Breast epithelium (tissue), 3 donors: ENCODE measurements around the gene PRPF19.

Experiments
- POLR2A ChIP-seq: fragments of 450-650 bp; IDR thresholded peaks from one replicate; pipeline ENCODE4 v1.6.1; 2016; ENCODE audit warnings: antibody characterized with exemption, mild to moderate bottlenecking, moderate library complexity
- TF ChIP-seq, protein P1 (sequence below), 3 donors: fragments of 450-650 bp; IDR thresholded peaks; one replicate each; pipeline ENCODE4 v1.5.1; 2016 to 2017; ENCODE audit warnings: antibody characterized with exemption in 3 of 3, mild to moderate bottlenecking in 3 of 3, moderate library complexity in 3 of 3

DNA sequence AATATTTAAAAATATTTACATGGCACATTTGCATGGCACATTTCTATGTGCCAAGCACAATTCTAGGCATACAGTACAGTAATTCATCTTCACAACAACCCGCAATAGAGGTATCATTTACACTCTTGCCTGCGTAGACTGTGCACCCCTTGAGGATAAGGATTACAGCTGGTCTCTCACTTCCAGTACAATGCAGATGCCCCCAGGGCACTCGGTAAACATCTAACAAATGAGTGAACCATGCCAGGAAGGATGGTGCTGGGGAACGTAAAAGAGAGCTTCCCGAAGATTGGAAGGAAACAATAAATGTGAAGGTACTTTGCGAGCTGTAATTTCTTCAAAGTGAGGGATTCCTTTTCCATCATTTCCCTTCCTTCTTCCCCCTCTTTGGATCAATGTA lies 1.3 kb downstream of the PRPF19 start:
- TF ChIP-seq, protein P1, sequence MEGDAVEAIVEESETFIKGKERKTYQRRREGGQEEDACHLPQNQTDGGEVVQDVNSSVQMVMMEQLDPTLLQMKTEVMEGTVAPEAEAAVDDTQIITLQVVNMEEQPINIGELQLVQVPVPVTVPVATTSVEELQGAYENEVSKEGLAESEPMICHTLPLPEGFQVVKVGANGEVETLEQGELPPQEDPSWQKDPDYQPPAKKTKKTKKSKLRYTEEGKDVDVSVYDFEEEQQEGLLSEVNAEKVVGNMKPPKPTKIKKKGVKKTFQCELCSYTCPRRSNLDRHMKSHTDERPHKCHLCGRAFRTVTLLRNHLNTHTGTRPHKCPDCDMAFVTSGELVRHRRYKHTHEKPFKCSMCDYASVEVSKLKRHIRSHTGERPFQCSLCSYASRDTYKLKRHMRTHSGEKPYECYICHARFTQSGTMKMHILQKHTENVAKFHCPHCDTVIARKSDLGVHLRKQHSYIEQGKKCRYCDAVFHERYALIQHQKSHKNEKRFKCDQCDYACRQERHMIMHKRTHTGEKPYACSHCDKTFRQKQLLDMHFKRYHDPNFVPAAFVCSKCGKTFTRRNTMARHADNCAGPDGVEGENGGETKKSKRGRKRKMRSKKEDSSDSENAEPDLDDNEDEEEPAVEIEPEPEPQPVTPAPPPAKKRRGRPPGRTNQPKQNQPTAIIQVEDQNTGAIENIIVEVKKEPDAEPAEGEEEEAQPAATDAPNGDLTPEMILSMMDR (IDR thresholded peaks at IDR 0.05) = no peak
- no peak for TF ChIP-seq POLR2A
